ENCODE measurements around the gene GINS2. TPM values are rescaled to one million over a fixed set of nuclear protein-coding genes. Genes with fewer than 3 reads are reported as not detected.

Gene GINS2
- total and polyA plus RNA-seq, 2 of the 4 experiments (the other 2 are of a cell fraction): 12.0 to 13.4 TPM

DNA sequence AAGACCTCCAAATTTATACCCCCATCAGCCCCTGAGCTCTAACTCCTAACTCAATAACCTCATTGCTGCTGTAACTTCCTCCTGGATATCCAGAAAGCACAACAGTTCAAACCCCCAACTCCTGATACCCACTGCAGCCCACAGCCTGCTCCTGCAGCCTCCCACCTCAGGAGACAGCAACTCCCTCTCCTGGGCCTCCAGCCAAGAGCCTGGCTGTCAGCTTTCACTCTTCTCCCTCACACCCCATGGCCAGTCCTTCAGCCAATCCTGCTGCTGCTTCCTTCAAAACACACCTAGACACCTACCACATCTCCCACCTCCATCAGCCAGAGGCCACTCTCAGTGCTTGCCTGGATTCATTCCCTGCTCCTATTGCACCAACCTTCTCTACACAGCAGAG is 5.4 kb downstream of the GINS2 start:
- Histone ChIP-seq H2BK5ac (ENCODE audit: low read depth, low read length, poor library complexity, severe bottlenecking) (no peak overlapping the region), H3K36me3 (ENCODE audit: control insufficient read depth, insufficient read depth, low read length) (peaks cover 5% of the 10 kb centered on the region), H3K14ac (replicated peaks; ENCODE audit: low read depth, low read length) (no peak overlapping the region), H2AFZ (replicated peaks; ENCODE audit: low read length, poor library complexity) (no peak overlapping the region), H3K9me3 (ENCODE audit: control insufficient read depth, insufficient read depth, low read length) (no peaks in the 10 kb centered on the region), H3K4me2 (ENCODE audit: low read depth, low read length) (no peak overlapping the region), H3K4me1 (ENCODE audit: control insufficient read depth, insufficient read depth, low read length) (no peaks in the 10 kb centered on the region), H2AK5ac (ENCODE audit: low read depth, low read length) (no peak overlapping the region), H3K23ac (ENCODE audit: low read depth, low read length) (no peak overlapping the region), H2BK15ac (ENCODE audit: low read depth, low read length) (no peak overlapping the region), H3K9ac (ENCODE audit: low read depth, low read length) (no peak overlapping the region), H4K91ac (ENCODE audit: insufficient read depth, low read depth, low read length) (no peak overlapping the region), H3K4ac (ENCODE audit: low read depth, low read length) (no peak overlapping the region), H4K20me1 (ENCODE audit: insufficient read depth, low read length) (peaks cover 14% of the 10 kb centered on the region; the same call in 1 of the 2 replicates), H3K56ac (ENCODE audit: extremely low read depth, insufficient read depth, low read length) (no peak overlapping the region), H4K8ac (ENCODE audit: low read depth in 2 of 2, low read length in 2 of 2) (no peak overlapping the region), H3K79me1 (ENCODE audit: low read depth in 1 of 2, low read length in 2 of 2) (peaks cover 7 to 42% of the 10 kb centered on the region in 2 experiments; a peak in 3 of 4 replicates), H2BK20ac (ENCODE audit: low read depth, low read length) (no peak overlapping the region), H2BK120ac (ENCODE audit: low read depth, low read length) (no peak overlapping the region), H3K27me3 (ENCODE audit: control insufficient read depth, insufficient read depth, low read length) (no peaks in the 10 kb centered on the region), H3K18ac (ENCODE audit: low read depth, low read length) (no peak overlapping the region), H3K9me1 (ENCODE audit: insufficient read depth, low read length) (peaks cover 7% of the 10 kb centered on the region), H3K4me3 (ENCODE audit: insufficient read depth, low read depth, low read length) (no peak overlapping the region), H4K5ac (ENCODE audit: low read depth, low read length) (no peak overlapping the region), H2AK9ac (replicated peaks; ENCODE audit: low read depth, low read length, poor library complexity) (no peak overlapping the region), H3K27ac (ENCODE audit: insufficient read depth, low read length) (no peak overlapping the region)
- ATAC-seq (ENCODE audit: low read depth) (no peak), DNase-seq (no peak)
- ChIA-PET POLR2A (ENCODE audit: unreplicated experiment) (no interaction called here), CTCF (no interaction called here)
- TF ChIP-seq, protein P1, sequence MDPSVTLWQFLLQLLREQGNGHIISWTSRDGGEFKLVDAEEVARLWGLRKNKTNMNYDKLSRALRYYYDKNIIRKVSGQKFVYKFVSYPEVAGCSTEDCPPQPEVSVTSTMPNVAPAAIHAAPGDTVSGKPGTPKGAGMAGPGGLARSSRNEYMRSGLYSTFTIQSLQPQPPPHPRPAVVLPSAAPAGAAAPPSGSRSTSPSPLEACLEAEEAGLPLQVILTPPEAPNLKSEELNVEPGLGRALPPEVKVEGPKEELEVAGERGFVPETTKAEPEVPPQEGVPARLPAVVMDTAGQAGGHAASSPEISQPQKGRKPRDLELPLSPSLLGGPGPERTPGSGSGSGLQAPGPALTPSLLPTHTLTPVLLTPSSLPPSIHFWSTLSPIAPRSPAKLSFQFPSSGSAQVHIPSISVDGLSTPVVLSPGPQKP (IDR thresholded peaks at IDR 0.05; ENCODE audit: borderline replicate concordance, low read depth, low read length): no peak
- TF ChIP-seq CHD1 (IDR thresholded peaks at IDR 0.05; ENCODE audit: low read depth, low read length) (no peak), NFE2L2 (IDR thresholded peaks at IDR 0.05; ENCODE audit: low read depth, low read length) (no peak), RAD21 (IDR thresholded peaks at IDR 0.05; ENCODE audit: low read length) (no peak), SMC3 (IDR thresholded peaks at IDR 0.05; ENCODE audit: low read depth, low read length) (no peak), RCOR1 (IDR thresholded peaks at IDR 0.05; ENCODE audit: insufficient replicate concordance, low read length) (no peak)
- dilution Hi-C loops (cut with HindIII; ENCODE audit: low sequenced_read_pairs, unreplicated experiment) (no loop called here), in situ Hi-C loops (cut with MboI; ENCODE audit: low sequenced_read_pairs) (no loop called here), intact Hi-C loops (cut with micrococcal nuclease) (no loop called here)
- BruUV-seq (replicated peaks): no TSS peak
